Astrocyte of the spinal cord (primary cell): ENCODE data around the gene SBF1.
A peak's percentile ranks its signal among the peaks of the same experiment; 100 is the strongest.

Experiments
- DNase-seq: peaks from one replicate; pipeline ENCODE4 v3.0.0; 2011; ENCODE audit warnings: low read depth, low spot score
- H3K4me3 ChIP-seq: 2 replicates; pipeline ENCODE4 v1.5.1; 2011; ENCODE audit warnings: low read depth, mild to moderate bottlenecking, low read length, moderate library complexity
- CTCF ChIP-seq: IDR thresholded peaks from 2 replicates; pipeline ENCODE4 v1.5.1; 2012; ENCODE audit warnings: low read depth, mild to moderate bottlenecking, low read length, inconsistent platforms
- in situ Hi-C: cut with HindIII; loops from 2 replicates; pipeline ENCODE4 v1.10.0; 2017; ENCODE audit warnings: low sequenced_read_pairs

The SBF1 gene

GRCh38 chr22:50513175-50513574 is 38.3 kb upstream of the SBF1 start:
- no peak for DNase-seq
- no peak for TF ChIP-seq CTCF
- in situ Hi-C loops = no loop called here
- H3K4me3 ChIP-seq = no peak overlapping the region

- TF ChIP-seq CTCF = no peak
- DNase-seq = no peak
- peak overlapping the region; percentile 81 for H3K4me3 ChIP-seq
- in situ Hi-C loops = no loop called here
These were observed 34.1 kb upstream of the SBF1 start for GRCh38 chr22:50508897-50509296.

GRCh38 chr22:50507991-50508884 is 33.4 kb upstream of the SBF1 start, which contains the start of gene NCAPH2:
Gene NCAPH2 (plus strand): TSS chr22:50508224. CDS start chr22:50508338, 114 bp downstream.
- H3K4me3 ChIP-seq = peak within 1 kb of the TSS; percentile 98
- peak; percentile 98 for DNase-seq
- in situ Hi-C loops = no loop called here
- no peak for TF ChIP-seq CTCF

GRCh38 chr22:50507421-50507990 is 32.7 kb upstream of the SBF1 start, which contains the start of gene LMF2:
Gene LMF2 (minus strand): TSS chr22:50507702. CDS start chr22:50507675, 27 bp downstream.
- in situ Hi-C loops = no loop called here
- H3K4me3 ChIP-seq = peak within 1 kb of the TSS; percentile 98
- DNase-seq = no peak
- TF ChIP-seq CTCF = no peak

GRCh38 chr22:50506611-50507420 is 32.0 kb upstream of the SBF1 start:
- no peak for DNase-seq
- no peak for TF ChIP-seq CTCF
- in situ Hi-C loops = no loop called here
- H3K4me3 ChIP-seq = peak overlapping the region; percentile 98
